ENCODE results near the gene LRP8.

DNA sequence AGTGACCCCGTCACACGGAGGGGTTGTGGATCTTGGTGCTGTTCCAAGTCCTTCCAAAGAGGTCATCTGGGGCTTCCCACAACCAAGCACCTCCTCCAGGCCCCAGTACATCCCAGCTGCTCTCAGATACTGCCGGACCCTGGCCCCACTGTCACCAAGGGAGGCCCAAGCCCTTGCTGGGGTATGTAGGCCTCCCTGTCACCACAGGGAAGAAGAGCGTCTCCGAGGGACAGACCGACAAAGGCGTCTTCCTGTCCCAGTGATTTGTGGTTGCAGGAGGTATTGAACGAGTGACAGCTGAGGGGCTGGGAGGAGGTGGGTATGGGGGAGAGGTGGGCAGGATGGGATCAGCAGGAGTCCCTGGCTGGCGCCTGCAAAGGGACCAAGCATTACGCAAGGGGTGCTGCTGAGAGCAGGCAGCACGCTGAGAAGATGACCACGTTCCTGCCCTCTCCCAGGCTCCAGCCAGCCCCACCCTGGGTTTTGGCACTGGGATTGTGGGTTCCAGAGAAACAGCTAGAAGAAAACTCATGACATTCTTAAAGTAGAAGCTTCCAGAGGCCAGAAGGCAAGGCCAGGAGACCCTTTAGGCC is 29.7 kb downstream of the LRP8 start:
- no peak for TF ChIP-seq EZH2 (IDR thresholded peaks at IDR 0.05; ENCODE audit: low read length)
- TF ChIP-seq CTCF (optimal IDR thresholded peaks at IDR 0.05 in 1 of 3, IDR thresholded peaks at IDR 0.05 in 1 of 3, conservative IDR thresholded peaks at IDR 0.05 in 1 of 3; ENCODE audit: extremely low read depth in 1 of 3, insufficient read depth in 2 of 3, low read length in 3 of 3): no peak
